WTC11 (cell line): ENCODE results near the gene CAPN7. TPM values are rescaled to one million over a fixed set of nuclear protein-coding genes. Genes with fewer than 3 reads are reported as not detected.

Experiments
- ATAC-seq: fragments of 200-7000 bp; cut with Tn5 transposase; 2 replicates; pipeline ENCODE4 v1.10.0; 2021; ENCODE audit warnings: mild to moderate bottlenecking, moderate library complexity
- CTCF ChIA-PET: fragments of 300-600 bp; sonication (Branson Sonifier 250); formaldehyde crosslinking; loops from one replicate; lab custom pipeline; 2021; ENCODE audit warnings: antibody characterized with exemption; lab: Charles Lee
- POLR2A ChIA-PET: fragments of 350-600 bp; sonication (Branson Sonifier 250); formaldehyde crosslinking; loops from one replicate; lab custom pipeline; 2021; ENCODE audit warnings: antibody characterized with exemption; lab: Charles Lee
- DNase-seq: peaks from one replicate; pipeline ENCODE4 v3.0.0; 2021; ENCODE audit warnings: low spot score
- H3K27ac Mint-ChIP-seq: 2 replicates; pipeline ENCODE4 v1.8.0; 2021; ENCODE audit warnings: mixed read lengths
- H3K27me3 Mint-ChIP-seq: 2 replicates; pipeline ENCODE4 v1.8.0; 2021; ENCODE audit warnings: low read depth, mild to moderate bottlenecking, moderate library complexity, mixed read lengths
- H3K36me3 Mint-ChIP-seq: 2 replicates; pipeline ENCODE4 v1.8.0; 2021; ENCODE audit warnings: mixed read lengths
- H3K4me1 Mint-ChIP-seq: 2 replicates; pipeline ENCODE4 v1.8.0; 2022; ENCODE audit warnings: mixed read lengths
- H3K4me3 Mint-ChIP-seq: 2 replicates; pipeline ENCODE4 v1.8.0; 2021; ENCODE audit warnings: mild to moderate bottlenecking, moderate library complexity, mixed read lengths
- H3K9me3 Mint-ChIP-seq: 2 replicates; pipeline ENCODE4 v1.8.0; 2021; ENCODE audit warnings: mixed read lengths
- ATF1 ChIP-seq: sonication (generic); formaldehyde crosslinking; IDR thresholded peaks from 2 replicates; pipeline ENCODE4 v1.8.1; 2023; ENCODE audit warnings: mild to moderate bottlenecking, moderate library complexity, missing genetic modification reagents
- CREB1 ChIP-seq: sonication (generic); formaldehyde crosslinking; IDR thresholded peaks from 2 replicates; pipeline ENCODE4 v1.8.0; 2023; ENCODE audit warnings: mild to moderate bottlenecking, missing genetic modification reagents
- ELF4 ChIP-seq: sonication (generic); formaldehyde crosslinking; IDR thresholded peaks from 2 replicates; pipeline ENCODE4 v1.8.1; 2022; ENCODE audit warnings: low read depth, mild to moderate bottlenecking, moderate library complexity, missing genetic modification reagents
- FOXJ3 ChIP-seq: sonication (generic); formaldehyde crosslinking; IDR thresholded peaks from 2 replicates; pipeline ENCODE4 v1.9.0; 2021; ENCODE audit warnings: missing genetic modification reagents, mild to moderate bottlenecking, borderline replicate concordance
- FOXK1 ChIP-seq: sonication (generic); formaldehyde crosslinking; IDR thresholded peaks from 2 replicates; pipeline ENCODE4 v1.8.0; 2022; ENCODE audit warnings: mild to moderate bottlenecking, moderate library complexity, missing genetic modification reagents
- FOXP1 ChIP-seq: sonication (generic); formaldehyde crosslinking; IDR thresholded peaks from 2 replicates; pipeline ENCODE4 v1.8.0; 2022; ENCODE audit warnings: missing genetic modification reagents, mild to moderate bottlenecking, moderate library complexity, borderline replicate concordance
- GABPB1 ChIP-seq: sonication (generic); formaldehyde crosslinking; IDR thresholded peaks from 2 replicates; pipeline ENCODE4 v1.8.1; 2023; ENCODE audit warnings: mild to moderate bottlenecking, missing genetic modification reagents
- GRHL2 ChIP-seq: fragments of 250-450 bp; sonication (Bioruptor Pico); IDR thresholded peaks from 2 replicates; pipeline ENCODE4 v1.8.0; 2022; ENCODE audit warnings: mild to moderate bottlenecking, moderate library complexity; ENCODE audit not compliant: insufficient replicate concordance, severe bottlenecking
- KAT7 ChIP-seq: sonication (generic); formaldehyde crosslinking; IDR thresholded peaks from 2 replicates; pipeline ENCODE4 v1.8.1; 2023; ENCODE audit warnings: missing genetic modification reagents, mild to moderate bottlenecking, borderline replicate concordance
- NR2C2 ChIP-seq: sonication (generic); formaldehyde crosslinking; IDR thresholded peaks from 2 replicates; pipeline ENCODE4 v1.8.0; 2022; ENCODE audit warnings: mild to moderate bottlenecking, missing genetic modification reagents
- OVOL2 ChIP-seq: fragments of 250-450 bp; sonication (Bioruptor Pico); IDR thresholded peaks from 2 replicates; pipeline ENCODE4 v1.9.0; 2021; ENCODE audit warnings: mild to moderate bottlenecking, borderline replicate concordance
- SP1 ChIP-seq: sonication (generic); formaldehyde crosslinking; conservative IDR thresholded peaks from 2 replicates; pipeline ENCODE4 v1.8.1; 2022; ENCODE audit warnings: missing genetic modification reagents
- TEAD4 ChIP-seq: sonication (generic); formaldehyde crosslinking; IDR thresholded peaks from 2 replicates; pipeline ENCODE4 v1.8.0; 2022; ENCODE audit warnings: mild to moderate bottlenecking, missing genetic modification reagents
- TP53 ChIP-seq: sonication (generic); formaldehyde crosslinking; IDR thresholded peaks from 2 replicates; pipeline ENCODE4 v1.8.1; 2023; ENCODE audit warnings: mild to moderate bottlenecking, missing genetic modification reagents
- ZNF263 ChIP-seq: sonication (generic); formaldehyde crosslinking; IDR thresholded peaks from 2 replicates; pipeline ENCODE4 v1.8.1; 2022; ENCODE audit warnings: low read depth, mild to moderate bottlenecking, moderate library complexity, missing genetic modification reagents
- ZNF671 ChIP-seq: fragments of 250-450 bp; sonication (Bioruptor Pico); IDR thresholded peaks from 2 replicates; pipeline ENCODE4 v1.8.0; 2021; ENCODE audit warnings: mild to moderate bottlenecking
- total RNA-seq: library from RNA; stranded (reverse); gene quantifications from 3 replicates; pipeline ENCODE4 v1.2.3, GENCODE V29; 2021
- TF ChIP-seq, protein P1 (sequence below): sonication (generic); formaldehyde crosslinking; IDR thresholded peaks from 2 replicates; pipeline ENCODE4 v1.8.0; 2022; ENCODE audit warnings: mild to moderate bottlenecking, missing genetic modification reagents
- TF ChIP-seq, protein P2 (sequence below): sonication (generic); formaldehyde crosslinking; IDR thresholded peaks from 2 replicates; pipeline ENCODE4 v1.8.1; 2022; ENCODE audit warnings: missing genetic modification reagents, borderline replicate concordance
- TF ChIP-seq, protein P3 (sequence below): sonication (generic); formaldehyde crosslinking; IDR thresholded peaks from 2 replicates; pipeline ENCODE4 v1.8.1; 2023; ENCODE audit warnings: mild to moderate bottlenecking, missing genetic modification reagents, moderate library complexity
- TF ChIP-seq, protein P4 (sequence below): sonication (generic); formaldehyde crosslinking; IDR thresholded peaks from 2 replicates; pipeline ENCODE4 v1.8.0; 2023; ENCODE audit warnings: mild to moderate bottlenecking, missing genetic modification reagents

Gene CAPN7
- total RNA-seq, 1 experiment from 2014 or later: 16.8 TPM

DNA sequence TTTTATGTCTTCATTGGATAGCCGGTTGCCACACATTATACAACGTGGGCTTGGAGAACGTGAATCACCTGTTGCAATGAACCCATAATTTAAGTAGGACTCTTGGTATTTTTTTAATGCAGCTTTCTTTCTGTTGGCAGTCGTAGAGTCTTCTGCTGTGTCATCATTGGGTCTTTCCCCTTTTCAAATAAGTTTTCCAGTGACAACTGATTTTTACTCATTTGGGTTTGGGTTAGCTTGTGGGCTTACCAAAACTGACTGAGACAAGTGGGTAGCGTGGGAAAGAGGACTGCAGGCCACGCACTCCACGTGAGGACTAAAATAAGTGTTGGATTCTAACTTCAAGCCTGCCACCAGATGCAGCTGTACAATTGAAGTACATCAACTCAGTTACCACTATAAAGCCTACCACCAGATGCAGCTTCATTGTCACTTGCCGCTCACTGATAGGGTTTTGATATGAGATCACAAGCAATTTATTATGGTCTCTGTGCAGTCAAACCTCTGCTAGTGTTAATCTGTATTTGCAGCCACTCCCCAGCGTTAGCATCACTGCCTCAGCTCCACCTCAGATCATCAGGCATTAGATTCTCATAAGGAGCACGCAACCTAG lies 6.4 kb upstream of the CAPN7 start (continued):
- TF ChIP-seq OVOL2 (CRISPR knock-in tag) (no peak), ZNF263 (CRISPR knock-in tag) (no peak), ATF1 (no peak)
- TF ChIP-seq, protein P1, sequence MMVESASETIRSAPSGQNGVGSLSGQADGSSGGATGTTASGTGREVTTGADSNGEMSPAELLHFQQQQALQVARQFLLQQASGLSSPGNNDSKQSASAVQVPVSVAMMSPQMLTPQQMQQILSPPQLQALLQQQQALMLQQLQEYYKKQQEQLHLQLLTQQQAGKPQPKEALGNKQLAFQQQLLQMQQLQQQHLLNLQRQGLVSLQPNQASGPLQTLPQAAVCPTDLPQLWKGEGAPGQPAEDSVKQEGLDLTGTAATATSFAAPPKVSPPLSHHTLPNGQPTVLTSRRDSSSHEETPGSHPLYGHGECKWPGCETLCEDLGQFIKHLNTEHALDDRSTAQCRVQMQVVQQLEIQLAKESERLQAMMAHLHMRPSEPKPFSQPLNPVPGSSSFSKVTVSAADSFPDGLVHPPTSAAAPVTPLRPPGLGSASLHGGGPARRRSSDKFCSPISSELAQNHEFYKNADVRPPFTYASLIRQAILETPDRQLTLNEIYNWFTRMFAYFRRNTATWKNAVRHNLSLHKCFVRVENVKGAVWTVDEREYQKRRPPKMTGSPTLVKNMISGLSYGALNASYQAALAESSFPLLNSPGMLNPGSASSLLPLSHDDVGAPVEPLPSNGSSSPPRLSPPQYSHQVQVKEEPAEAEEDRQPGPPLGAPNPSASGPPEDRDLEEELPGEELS (CRISPR knock-in tag): no peak

DNA sequence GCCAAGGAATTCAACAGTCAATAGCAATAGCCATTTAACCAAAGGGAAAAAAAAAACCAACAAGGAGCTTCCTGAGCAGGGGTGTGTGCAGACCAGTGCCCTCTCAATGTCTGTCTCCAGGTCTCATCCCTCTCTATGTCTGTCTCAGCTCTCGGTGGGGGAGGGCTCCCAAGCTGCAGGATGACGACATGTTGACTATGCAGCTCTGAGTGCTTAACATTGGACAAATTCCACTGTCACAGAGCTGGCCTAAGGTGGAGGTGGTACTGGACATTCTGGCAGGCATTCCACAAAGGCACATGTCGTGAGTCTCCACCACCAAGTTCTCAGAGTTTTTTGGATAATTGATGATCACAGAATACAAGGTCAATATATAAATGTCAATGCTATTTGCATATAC lies 2.0 kb upstream of the CAPN7 start:
- TF ChIP-seq, protein P2, sequence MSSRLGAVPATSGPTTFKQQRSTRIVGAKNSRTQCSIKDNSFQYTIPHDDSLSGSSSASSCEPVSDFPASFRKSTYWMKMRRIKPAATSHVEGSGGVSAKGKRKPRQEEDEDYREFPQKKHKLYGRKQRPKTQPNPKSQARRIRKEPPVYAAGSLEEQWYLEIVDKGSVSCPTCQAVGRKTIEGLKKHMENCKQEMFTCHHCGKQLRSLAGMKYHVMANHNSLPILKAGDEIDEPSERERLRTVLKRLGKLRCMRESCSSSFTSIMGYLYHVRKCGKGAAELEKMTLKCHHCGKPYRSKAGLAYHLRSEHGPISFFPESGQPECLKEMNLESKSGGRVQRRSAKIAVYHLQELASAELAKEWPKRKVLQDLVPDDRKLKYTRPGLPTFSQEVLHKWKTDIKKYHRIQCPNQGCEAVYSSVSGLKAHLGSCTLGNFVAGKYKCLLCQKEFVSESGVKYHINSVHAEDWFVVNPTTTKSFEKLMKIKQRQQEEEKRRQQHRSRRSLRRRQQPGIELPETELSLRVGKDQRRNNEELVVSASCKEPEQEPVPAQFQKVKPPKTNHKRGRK (CRISPR knock-in tag): no peak
- TF ChIP-seq GABPB1 (CRISPR knock-in tag): peak; percentile 66
- Mint-ChIP-seq H3K4me1 (peaks cover 11% of the 10 kb centered on the region), H3K27ac (no peak overlapping the region), H3K27me3 (peaks cover 4% of the 10 kb centered on the region), H3K4me3 (no peak overlapping the region), H3K9me3 (peaks cover 10% of the 10 kb centered on the region), H3K36me3 (peaks cover 5% of the 10 kb centered on the region; the same call in 1 of the 2 replicates)
- DNase-seq (no peak), ATAC-seq (no peak)
- CTCF ChIA-PET: interaction anchor here (1.5 to 3.1 kb wide), 3 partner anchors 95 to 201 kb away, joined by 3 to 35 read pairs (median 20); no protein-coding TSS in a partner anchor
- POLR2A ChIA-PET: no interaction called here

DNA sequence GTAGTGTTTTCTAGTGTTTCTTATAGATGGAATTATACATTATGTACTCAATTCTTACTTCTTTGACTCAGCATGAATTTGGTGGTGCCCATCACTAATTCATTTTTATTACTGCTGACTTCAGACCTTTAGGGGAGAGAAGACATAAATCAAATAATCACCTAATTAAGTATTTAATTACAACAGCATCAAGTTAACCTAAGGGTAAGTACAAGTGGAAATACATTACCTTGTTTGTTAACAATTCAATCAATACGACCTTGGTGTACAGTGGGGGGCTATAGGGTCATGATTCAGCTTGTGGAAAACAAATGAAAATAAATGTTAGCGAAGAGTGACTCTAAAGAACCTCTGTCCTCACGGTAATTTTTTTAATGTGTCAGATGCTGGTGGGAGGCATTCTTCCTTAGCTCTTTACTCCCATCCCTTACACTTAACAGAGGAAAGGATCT lies 538 bp upstream of the CAPN7 start:
- H3K4me3 Mint-ChIP-seq: peak overlapping the region; percentile 77
- DNase-seq: no peak
- TF ChIP-seq OVOL2 (CRISPR knock-in tag): no peak
- TF ChIP-seq TEAD4 (CRISPR knock-in tag): 0 out of 2 replicates have a peak, but pooled peaks have one; percentile 43
- POLR2A ChIA-PET: no interaction called here
- ATAC-seq: no peak
- no peaks in the 10 kb centered on the region for H3K36me3 Mint-ChIP-seq
- no peaks in the 10 kb centered on the region for H3K27me3 Mint-ChIP-seq
- CTCF ChIA-PET: interaction anchor here (0.6 to 3.2 kb wide), 23 partner anchors 9 to 315 kb away, joined by 3 to 38 read pairs (median 4); partner anchors contain the start of genes EAF1, METTL6 and RBSN
- no peaks in the 10 kb centered on the region for H3K9me3 Mint-ChIP-seq
- peaks cover 11% of the 10 kb centered on the region for H3K4me1 Mint-ChIP-seq
- peak overlapping the region; percentile 47; the same call in 1 of the 2 replicates for H3K27ac Mint-ChIP-seq

DNA sequence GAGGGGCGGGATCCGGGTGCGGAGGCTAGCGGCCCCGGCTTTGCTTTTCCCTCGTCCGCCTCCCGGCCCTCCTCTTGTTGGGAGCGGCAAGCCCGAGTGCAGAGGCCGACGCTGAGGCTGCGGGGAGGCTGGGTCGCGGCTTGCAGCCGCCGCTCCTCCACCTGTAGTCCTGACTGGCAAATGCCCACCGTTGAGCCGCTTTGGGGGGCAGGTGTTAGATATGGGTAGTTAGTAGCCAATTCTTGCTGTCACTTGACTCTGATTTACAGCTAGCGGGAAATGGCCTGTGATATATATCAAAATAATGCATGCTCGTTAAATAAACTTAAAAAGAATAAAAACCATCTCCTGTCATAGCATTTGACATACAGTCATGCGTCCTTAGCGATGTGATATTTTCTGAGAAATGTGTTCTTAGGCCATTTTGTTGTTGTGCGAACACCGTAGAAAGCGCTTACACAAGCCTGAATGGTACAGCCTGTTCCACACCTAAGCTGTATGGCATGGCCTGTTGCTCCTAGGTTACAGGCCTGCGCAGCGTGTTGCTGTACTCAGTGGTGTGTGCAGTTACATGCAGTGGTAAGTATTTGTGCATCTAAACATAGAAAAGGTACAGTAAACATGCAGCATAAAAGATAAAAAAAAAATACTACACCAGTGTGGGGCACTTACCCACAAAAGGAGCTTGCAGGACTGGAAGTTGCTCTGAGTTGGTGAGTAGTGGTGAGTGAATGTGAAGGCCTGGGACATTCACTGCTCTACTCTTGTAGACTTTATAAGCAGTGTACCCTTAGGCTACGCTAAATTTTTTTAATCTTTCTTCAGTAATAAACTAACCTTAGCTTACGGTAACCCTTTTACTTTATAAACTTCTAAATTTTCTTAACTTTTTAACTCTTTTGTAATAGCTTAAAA lies 873 bp downstream of the CAPN7 start:
- Mint-ChIP-seq H3K4me3 (peak overlapping the region; percentile 82), H3K36me3 (no peaks in the 10 kb centered on the region), H3K27me3 (no peaks in the 10 kb centered on the region), H3K27ac (no peak overlapping the region; the same call in none of the 2 replicates), H3K4me1 (peaks cover 11% of the 10 kb centered on the region), H3K9me3 (no peaks in the 10 kb centered on the region)
- POLR2A ChIA-PET: no interaction called here
- CTCF ChIA-PET: interaction anchor here (0.6 to 3.2 kb wide), 20 partner anchors 10 to 722 kb away, joined by 3 to 38 read pairs (median 4); partner anchors contain the start of gene RBSN
- ATAC-seq (peak; percentile 5; the same call in 1 of the 2 replicates), DNase-seq (no peak)
- TF ChIP-seq FOXJ3 (CRISPR knock-in tag): no peak
- TF ChIP-seq FOXP1 (CRISPR knock-in tag): no peak
- TF ChIP-seq FOXK1: no peak
- TF ChIP-seq, protein P3, sequence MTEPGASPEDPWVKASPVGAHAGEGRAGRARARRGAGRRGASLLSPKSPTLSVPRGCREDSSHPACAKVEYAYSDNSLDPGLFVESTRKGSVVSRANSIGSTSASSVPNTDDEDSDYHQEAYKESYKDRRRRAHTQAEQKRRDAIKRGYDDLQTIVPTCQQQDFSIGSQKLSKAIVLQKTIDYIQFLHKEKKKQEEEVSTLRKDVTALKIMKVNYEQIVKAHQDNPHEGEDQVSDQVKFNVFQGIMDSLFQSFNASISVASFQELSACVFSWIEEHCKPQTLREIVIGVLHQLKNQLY (CRISPR knock-in tag): 0 out of 2 replicates have a peak, but pooled peaks have one; percentile 0
- TF ChIP-seq SP1: no peak
- no peak for TF ChIP-seq OVOL2 (CRISPR knock-in tag)
- TF ChIP-seq, protein P4, sequence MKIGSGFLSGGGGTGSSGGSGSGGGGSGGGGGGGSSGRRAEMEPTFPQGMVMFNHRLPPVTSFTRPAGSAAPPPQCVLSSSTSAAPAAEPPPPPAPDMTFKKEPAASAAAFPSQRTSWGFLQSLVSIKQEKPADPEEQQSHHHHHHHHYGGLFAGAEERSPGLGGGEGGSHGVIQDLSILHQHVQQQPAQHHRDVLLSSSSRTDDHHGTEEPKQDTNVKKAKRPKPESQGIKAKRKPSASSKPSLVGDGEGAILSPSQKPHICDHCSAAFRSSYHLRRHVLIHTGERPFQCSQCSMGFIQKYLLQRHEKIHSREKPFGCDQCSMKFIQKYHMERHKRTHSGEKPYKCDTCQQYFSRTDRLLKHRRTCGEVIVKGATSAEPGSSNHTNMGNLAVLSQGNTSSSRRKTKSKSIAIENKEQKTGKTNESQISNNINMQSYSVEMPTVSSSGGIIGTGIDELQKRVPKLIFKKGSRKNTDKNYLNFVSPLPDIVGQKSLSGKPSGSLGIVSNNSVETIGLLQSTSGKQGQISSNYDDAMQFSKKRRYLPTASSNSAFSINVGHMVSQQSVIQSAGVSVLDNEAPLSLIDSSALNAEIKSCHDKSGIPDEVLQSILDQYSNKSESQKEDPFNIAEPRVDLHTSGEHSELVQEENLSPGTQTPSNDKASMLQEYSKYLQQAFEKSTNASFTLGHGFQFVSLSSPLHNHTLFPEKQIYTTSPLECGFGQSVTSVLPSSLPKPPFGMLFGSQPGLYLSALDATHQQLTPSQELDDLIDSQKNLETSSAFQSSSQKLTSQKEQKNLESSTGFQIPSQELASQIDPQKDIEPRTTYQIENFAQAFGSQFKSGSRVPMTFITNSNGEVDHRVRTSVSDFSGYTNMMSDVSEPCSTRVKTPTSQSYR (CRISPR knock-in tag): no peak
- no peak for TF ChIP-seq KAT7 (CRISPR knock-in tag)
- TF ChIP-seq GRHL2 (CRISPR knock-in tag): no peak
- 0 out of 2 replicates have a peak, but pooled peaks have one; percentile 1 for TF ChIP-seq ELF4
- no peak for TF ChIP-seq NR2C2
- 0 out of 2 replicates have a peak, but pooled peaks have one; percentile 24 for TF ChIP-seq ATF1
- no peak for TF ChIP-seq CREB1 (CRISPR knock-in tag)
- TF ChIP-seq ZNF671 (CRISPR knock-in tag): no peak
- TF ChIP-seq TP53 (CRISPR knock-in tag): no peak
